Testis (tissue), 2 donors: ENCODE results near the gene AHCYL1.

Experiments used
- POLR2A ChIP-seq: fragments of 450-650 bp; IDR thresholded peaks from one replicate; pipeline ENCODE4 v1.6.1; 2017; ENCODE audit warnings: antibody characterized with exemption, mild to moderate bottlenecking, moderate library complexity
- TF ChIP-seq, protein P1 (sequence below), 3 experiments: fragments of 450-650 bp in 2 of 3; fragments of 200-600 bp in 1 of 3; sonication (generic) in 1 of 3; IDR thresholded peaks; one replicate each; pipeline ENCODE4 v1.5.1; 2016 to 2019; ENCODE audit warnings: antibody characterized with exemption in 3 of 3, mild to moderate bottlenecking in 2 of 3, moderate library complexity in 1 of 3

DNA sequence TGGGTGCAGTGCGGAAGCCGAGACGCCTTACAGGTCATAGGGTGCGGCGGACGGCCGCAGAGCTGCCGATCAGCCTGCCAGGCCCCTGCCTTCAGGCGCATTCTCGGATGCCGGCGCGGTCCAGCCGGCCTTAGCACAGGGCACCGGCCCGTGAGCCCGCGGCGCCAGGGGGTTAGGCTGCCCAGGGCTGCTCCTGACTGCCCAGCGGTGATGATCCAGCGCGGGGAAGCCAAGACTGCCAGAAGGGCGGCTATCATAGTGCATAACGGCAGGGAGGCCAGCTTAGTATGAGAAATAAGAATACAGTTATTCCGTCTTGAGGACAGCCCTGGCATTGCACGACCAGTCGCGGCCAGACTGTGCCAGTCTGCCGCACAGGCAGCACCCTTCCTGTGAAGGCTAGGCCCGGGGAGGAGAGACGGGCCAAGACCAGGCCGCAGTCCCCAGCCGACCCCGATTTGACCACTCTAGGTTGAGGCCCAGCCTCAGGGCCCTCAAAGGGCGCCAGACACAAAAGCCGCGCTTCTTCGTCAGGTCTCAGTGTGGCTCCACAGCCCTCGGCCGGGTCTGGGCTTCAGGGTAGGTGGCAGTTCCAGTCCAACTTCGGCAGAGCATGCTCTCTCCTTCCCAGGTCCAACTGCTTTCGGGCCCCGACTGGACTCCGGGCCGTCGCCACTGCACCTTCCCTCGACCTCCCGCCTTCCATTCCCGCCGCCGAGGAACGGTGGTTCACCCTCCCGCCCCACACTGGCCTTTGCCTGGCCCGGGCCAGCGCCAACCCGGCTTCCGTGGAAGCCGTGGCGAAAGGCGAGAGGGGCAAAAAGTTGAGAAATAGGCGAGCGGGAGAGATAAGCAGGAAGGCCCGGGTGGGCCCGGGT lies 85.1 kb downstream of the AHCYL1 start:
- TF ChIP-seq, protein P1, sequence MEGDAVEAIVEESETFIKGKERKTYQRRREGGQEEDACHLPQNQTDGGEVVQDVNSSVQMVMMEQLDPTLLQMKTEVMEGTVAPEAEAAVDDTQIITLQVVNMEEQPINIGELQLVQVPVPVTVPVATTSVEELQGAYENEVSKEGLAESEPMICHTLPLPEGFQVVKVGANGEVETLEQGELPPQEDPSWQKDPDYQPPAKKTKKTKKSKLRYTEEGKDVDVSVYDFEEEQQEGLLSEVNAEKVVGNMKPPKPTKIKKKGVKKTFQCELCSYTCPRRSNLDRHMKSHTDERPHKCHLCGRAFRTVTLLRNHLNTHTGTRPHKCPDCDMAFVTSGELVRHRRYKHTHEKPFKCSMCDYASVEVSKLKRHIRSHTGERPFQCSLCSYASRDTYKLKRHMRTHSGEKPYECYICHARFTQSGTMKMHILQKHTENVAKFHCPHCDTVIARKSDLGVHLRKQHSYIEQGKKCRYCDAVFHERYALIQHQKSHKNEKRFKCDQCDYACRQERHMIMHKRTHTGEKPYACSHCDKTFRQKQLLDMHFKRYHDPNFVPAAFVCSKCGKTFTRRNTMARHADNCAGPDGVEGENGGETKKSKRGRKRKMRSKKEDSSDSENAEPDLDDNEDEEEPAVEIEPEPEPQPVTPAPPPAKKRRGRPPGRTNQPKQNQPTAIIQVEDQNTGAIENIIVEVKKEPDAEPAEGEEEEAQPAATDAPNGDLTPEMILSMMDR (IDR thresholded peaks at IDR 0.05) = no peak
- no peak for TF ChIP-seq POLR2A
